ENCODE data around the gene FGD4.
"Not testable (repeated sequence)": the region's sequence is repeated elsewhere in the genome, so short reads cannot be mapped to it uniquely, and the experiment has no call there.

FGD4 gene

GRCh38 chr12:32499048-32499447 is 99.7 kb downstream of the FGD4 start:
- no peaks in the 10 kb centered on the region for H3K36me3 ChIP-seq (ENCODE audit: control insufficient read depth, low read depth, low read length)
- H3K27me3 ChIP-seq (ENCODE audit: control insufficient read depth, insufficient read depth, low read length) = no peaks in the 10 kb centered on the region
- no peaks in the 10 kb centered on the region for H3K9me3 ChIP-seq (ENCODE audit: control insufficient read depth, low read depth, low read length)
- peaks cover 24% of the 10 kb centered on the region for H3K4me1 ChIP-seq (ENCODE audit: control insufficient read depth, low read depth, low read length)
- H3K9ac ChIP-seq (ENCODE audit: low read length) = no peak overlapping the region
- H3K4me3 ChIP-seq (ENCODE audit: low read length) = no peak overlapping the region
- no peak overlapping the region for H3K27ac ChIP-seq (ENCODE audit: low read length)

- H3K9me3 ChIP-seq (ENCODE audit: control insufficient read depth, low read depth, low read length) = no peaks in the 10 kb centered on the region
- peak overlapping the region; percentile 56 for H3K9ac ChIP-seq (ENCODE audit: low read length)
- H3K27ac ChIP-seq (ENCODE audit: low read length) = peak overlapping the region; percentile 64
- H3K36me3 ChIP-seq (ENCODE audit: control insufficient read depth, low read depth, low read length) = no peaks in the 10 kb centered on the region
- peak overlapping the region; percentile 59 for H3K4me3 ChIP-seq (ENCODE audit: low read length)
- peaks cover 42% of the 10 kb centered on the region for H3K4me1 ChIP-seq (ENCODE audit: control insufficient read depth, low read depth, low read length)
- no peaks in the 10 kb centered on the region for H3K27me3 ChIP-seq (ENCODE audit: control insufficient read depth, insufficient read depth, low read length)
Observed at GRCh38 chr12:32501835-32502333, 102.5 kb downstream of the FGD4 start.

- H3K9ac ChIP-seq (ENCODE audit: low read length) = peak overlapping the region; percentile 56
- H3K36me3 ChIP-seq (ENCODE audit: control insufficient read depth, low read depth, low read length) = no peaks in the 10 kb centered on the region
- H3K9me3 ChIP-seq (ENCODE audit: control insufficient read depth, low read depth, low read length) = no peaks in the 10 kb centered on the region
- peaks cover 48% of the 10 kb centered on the region for H3K4me1 ChIP-seq (ENCODE audit: control insufficient read depth, low read depth, low read length)
- peak overlapping the region; percentile 59 for H3K4me3 ChIP-seq (ENCODE audit: low read length)
- H3K27ac ChIP-seq (ENCODE audit: low read length) = peak overlapping the region; percentile 64
- no peaks in the 10 kb centered on the region for H3K27me3 ChIP-seq (ENCODE audit: control insufficient read depth, insufficient read depth, low read length)
Observed at GRCh38 chr12:32502693-32503502, 103.5 kb downstream of the FGD4 start.

GRCh38 chr12:32503730-32504129 is 104.4 kb downstream of the FGD4 start:
- Histone ChIP-seq H3K27me3 (ENCODE audit: control insufficient read depth, insufficient read depth, low read length) (no peaks in the 10 kb centered on the region), H3K36me3 (ENCODE audit: control insufficient read depth, low read depth, low read length) (no peaks in the 10 kb centered on the region), H3K9me3 (ENCODE audit: control insufficient read depth, low read depth, low read length) (no peaks in the 10 kb centered on the region), H3K27ac (ENCODE audit: low read length) (no peak overlapping the region), H3K9ac (ENCODE audit: low read length) (no peak overlapping the region), H3K4me3 (ENCODE audit: low read length) (no peak overlapping the region), H3K4me1 (ENCODE audit: control insufficient read depth, low read depth, low read length) (peaks cover 49% of the 10 kb centered on the region)

GRCh38 chr12:32504591-32504990 is 105.2 kb downstream of the FGD4 start:
- Histone ChIP-seq H3K36me3 (ENCODE audit: control insufficient read depth, low read depth, low read length) (no peaks in the 10 kb centered on the region), H3K27ac (ENCODE audit: low read length) (no peak overlapping the region), H3K27me3 (ENCODE audit: control insufficient read depth, insufficient read depth, low read length) (no peaks in the 10 kb centered on the region), H3K9ac (ENCODE audit: low read length) (no peak overlapping the region), H3K4me3 (ENCODE audit: low read length) (no peak overlapping the region), H3K9me3 (ENCODE audit: control insufficient read depth, low read depth, low read length) (no peaks in the 10 kb centered on the region), H3K4me1 (ENCODE audit: control insufficient read depth, low read depth, low read length) (peaks cover 49% of the 10 kb centered on the region)

GRCh38 chr12:32505067-32505945 is 105.9 kb downstream of the FGD4 start:
- H3K36me3 ChIP-seq (ENCODE audit: control insufficient read depth, low read depth, low read length) = no peaks in the 10 kb centered on the region
- no peak overlapping the region for H3K4me3 ChIP-seq (ENCODE audit: low read length)
- H3K27me3 ChIP-seq (ENCODE audit: control insufficient read depth, insufficient read depth, low read length) = no peaks in the 10 kb centered on the region
- peaks cover 49% of the 10 kb centered on the region for H3K4me1 ChIP-seq (ENCODE audit: control insufficient read depth, low read depth, low read length)
- no peaks in the 10 kb centered on the region for H3K9me3 ChIP-seq (ENCODE audit: control insufficient read depth, low read depth, low read length)
- H3K9ac ChIP-seq (ENCODE audit: low read length) = no peak overlapping the region
- peak overlapping the region; percentile 6 for H3K27ac ChIP-seq (ENCODE audit: low read length)

- H3K27ac ChIP-seq (ENCODE audit: low read length); H3K4me3 ChIP-seq (ENCODE audit: low read length); H3K9me3 ChIP-seq (ENCODE audit: control insufficient read depth, low read depth, low read length); H3K36me3 ChIP-seq (ENCODE audit: control insufficient read depth, low read depth, low read length); H3K9ac ChIP-seq (ENCODE audit: low read length); H3K27me3 ChIP-seq (ENCODE audit: control insufficient read depth, insufficient read depth, low read length): not testable (repeated sequence)
- H3K4me1 ChIP-seq (ENCODE audit: control insufficient read depth, low read depth, low read length) = peaks cover 41% of the 10 kb centered on the region
Observed at GRCh38 chr12:32507096-32507941, 108.0 kb downstream of the FGD4 start.

- H3K9ac ChIP-seq (ENCODE audit: low read length) = no peak overlapping the region
- no peaks in the 10 kb centered on the region for H3K27me3 ChIP-seq (ENCODE audit: control insufficient read depth, insufficient read depth, low read length)
- H3K4me1 ChIP-seq (ENCODE audit: control insufficient read depth, low read depth, low read length) = peaks cover 35% of the 10 kb centered on the region
- H3K27ac ChIP-seq (ENCODE audit: low read length) = no peak overlapping the region
- H3K9me3 ChIP-seq (ENCODE audit: control insufficient read depth, low read depth, low read length) = no peaks in the 10 kb centered on the region
- H3K36me3 ChIP-seq (ENCODE audit: control insufficient read depth, low read depth, low read length) = no peaks in the 10 kb centered on the region
- H3K4me3 ChIP-seq (ENCODE audit: low read length) = no peak overlapping the region
Observed at GRCh38 chr12:32507942-32508320, 108.6 kb downstream of the FGD4 start.

GRCh38 chr12:32508626-32509025 is 109.3 kb downstream of the FGD4 start:
- Histone ChIP-seq H3K9ac (ENCODE audit: low read length) (no peak overlapping the region), H3K4me3 (ENCODE audit: low read length) (no peak overlapping the region), H3K27me3 (ENCODE audit: control insufficient read depth, insufficient read depth, low read length) (no peaks in the 10 kb centered on the region), H3K4me1 (ENCODE audit: control insufficient read depth, low read depth, low read length) (peaks cover 32% of the 10 kb centered on the region), H3K36me3 (ENCODE audit: control insufficient read depth, low read depth, low read length) (no peaks in the 10 kb centered on the region), H3K27ac (ENCODE audit: low read length) (no peak overlapping the region), H3K9me3 (ENCODE audit: control insufficient read depth, low read depth, low read length) (no peaks in the 10 kb centered on the region)

GRCh38 chr12:32509328-32510091 is 110.2 kb downstream of the FGD4 start:
- no peak overlapping the region for H3K27ac ChIP-seq (ENCODE audit: low read length)

More at GRCh38 chr12:32509328-32510091, 110.2 kb downstream of the FGD4 start:
- Histone ChIP-seq H3K9me3 (ENCODE audit: control insufficient read depth, low read depth, low read length) (no peaks in the 10 kb centered on the region), H3K4me3 (ENCODE audit: low read length) (no peak overlapping the region), H3K27me3 (ENCODE audit: control insufficient read depth, insufficient read depth, low read length) (no peaks in the 10 kb centered on the region), H3K36me3 (ENCODE audit: control insufficient read depth, low read depth, low read length) (no peaks in the 10 kb centered on the region), H3K4me1 (ENCODE audit: control insufficient read depth, low read depth, low read length) (peaks cover 25% of the 10 kb centered on the region), H3K9ac (ENCODE audit: low read length) (no peak overlapping the region)

Measured in iPS-18a (cell line).